Mucosa of gallbladder (tissue), 1 donor: ENCODE data around the gene FAM167B. TPM values are rescaled to one million over a fixed set of nuclear protein-coding genes. Genes with fewer than 3 reads are reported as not detected.

ENCODE experiments used
- DNase-seq: peaks from one replicate; pipeline ENCODE4 v3.0.0-alpha.2; 2020; ENCODE audit warnings: low spot score
- total RNA-seq: library from RNA; stranded (reverse); gene quantifications from one replicate; pipeline ENCODE4 v1.2.1, GENCODE V29; 2021
- donor health status: DM: no; HTN: no; CAD: no.

Gene FAM167B
- total RNA-seq, 1 donor from 2014 or later, result 7.6 TPM

- no peak for DNase-seq
These were observed 23.3 kb upstream of the FAM167B start for GRCh38 chr1:32223683-32224082.

GRCh38 chr1:32224285-32224684 lies 22.7 kb upstream of the FAM167B start:
- DNase-seq, result no peak

- DNase-seq, result no peak
These were observed 18.3 kb upstream of the FAM167B start for GRCh38 chr1:32228771-32229170.

GRCh38 chr1:32231843-32232432 lies 15.1 kb upstream of the FAM167B start:
- DNase-seq, result no peak

GRCh38 chr1:32232558-32233304 lies 14.3 kb upstream of the FAM167B start:
- DNase-seq, result no peak

- no peak for DNase-seq
These were observed 12.2 kb upstream of the FAM167B start for GRCh38 chr1:32234792-32235191.

GRCh38 chr1:32239337-32239736 lies 7.7 kb upstream of the FAM167B start:
- DNase-seq, result no peak

GRCh38 chr1:32239790-32240139 lies 7.3 kb upstream of the FAM167B start:
- no peak for DNase-seq

- peak; percentile 60 for DNase-seq
These were observed 6.7 kb upstream of the FAM167B start for GRCh38 chr1:32240140-32240951.

GRCh38 chr1:32241001-32241763 lies 5.8 kb upstream of the FAM167B start:
- DNase-seq, result peak; percentile 39

- no peak for DNase-seq
These were observed 4.6 kb upstream of the FAM167B start for GRCh38 chr1:32242341-32242851.

- DNase-seq, result no peak
These were observed 430 bp downstream of the FAM167B start for GRCh38 chr1:32247452-32247851.

GRCh38 chr1:32247983-32248889 lies 1.2 kb downstream of the FAM167B start:
- peak; percentile 82 for DNase-seq

- DNase-seq, result peak; percentile 61
These were observed 3.0 kb downstream of the FAM167B start for GRCh38 chr1:32249831-32250525.

GRCh38 chr1:32250893-32251716 lies 4.1 kb downstream of the FAM167B start, which contains the start of gene LCK:
Gene LCK, plus strand, starts transcription at chr1:32251265. Its CDS starts 23,065 bp downstream, at chr1:32274330.
- no peak for DNase-seq

GRCh38 chr1:32255072-32256071 lies 8.3 kb downstream of the FAM167B start:
- no peak for DNase-seq

- DNase-seq, result no peak
These were observed 9.6 kb downstream of the FAM167B start for GRCh38 chr1:32256473-32257226.
